OCI-LY1 (cell line): Measurements from ENCODE around the gene LRRC59.

Source experiments
- CTCF ChIP-seq: fragments of 200-600 bp; sonication (generic), shearing (Covaris generic); IDR thresholded peaks from 2 replicates; pipeline ENCODE4 v1.5.1; 2017; ENCODE audit warnings: mild to moderate bottlenecking, antibody characterized with exemption, low read length, moderate library complexity, mixed read lengths
- EZH2 ChIP-seq: fragments of 200-600 bp; sonication (generic), shearing (Covaris generic); IDR thresholded peaks from 2 replicates; pipeline ENCODE4 v1.8.0; 2017; ENCODE audit warnings: borderline replicate concordance, mixed run types, mild to moderate bottlenecking, antibody characterized with exemption, low read length, moderate library complexity, mixed read lengths

GRCh38 chr17:50389534-50389933 lies 7.8 kb downstream of the LRRC59 start:
- TF ChIP-seq CTCF, result no peak
- TF ChIP-seq EZH2, result no peak
